ENCODE measurements around the gene CD99L2. TPM values are rescaled to one million over a fixed set of nuclear protein-coding genes. Genes with fewer than 3 reads are reported as not detected.
A peak's percentile ranks its signal among the peaks of the same experiment; 100 is the strongest.

CD99L2 gene
- total and polyA plus RNA-seq, 2 of the 8 experiments (the other 6 are each of a cell fraction or from before 2014, with no cell fraction given), result 8.0 to 8.5 TPM

GRCh38 chrX:150761176-150761818 is 137.2 kb downstream of the CD99L2 start:
- H3K27me3 ChIP-seq (replicated peaks in 1 of 4; ENCODE audit: control insufficient read depth in 3 of 4, extremely low read depth in 1 of 4, insufficient read depth in 3 of 4, low read length in 3 of 4), result no peaks in the 10 kb centered on the region
- H3K9me3 ChIP-seq (ENCODE audit: insufficient read depth in 2 of 2, low read depth in 1 of 2, low read length in 1 of 2), result no peaks in the 10 kb centered on the region
- ChIA-PET CTCF (ENCODE audit: partially characterized antibody) (interaction anchor here (0.9 to 3.1 kb wide), 5 partner anchors 9 to 356 kb away, joined by 3 to 11 read pairs (median 4); no protein-coding TSS in a partner anchor), POLR2A (ENCODE audit: partially characterized antibody) (interaction anchor here (0.6 kb wide), 1 partner anchor 234 kb away, joined by 3 read pairs; no protein-coding TSS in a partner anchor)
- no peaks in the 10 kb centered on the region for H3K79me1 ChIP-seq (ENCODE audit: low read depth, low read length)
- H4K5ac ChIP-seq (ENCODE audit: insufficient read length, low read depth, low read length), result no peak overlapping the region
- no peak overlapping the region for H4K8ac ChIP-seq (ENCODE audit: extremely low read depth, insufficient read depth, low read length)
- no peak overlapping the region for H3K4me3 ChIP-seq (ENCODE audit: extremely low read depth in 1 of 4, insufficient read depth in 2 of 4, low read depth in 3 of 4, low read length in 4 of 4)
- no peak overlapping the region for H3K4ac ChIP-seq (replicated peaks; ENCODE audit: insufficient read length, low read depth, low read length)
- 90% methylated on average over 2 of the region's 7 CpGs; no CpG with 5 or more reads in 1 of the 2 experiments for WGBS, 2 experiments (ENCODE audit: extremely low coverage in 1 of 2, insufficient coverage in 1 of 2, insufficient read length in 1 of 2, insufficient replicate concordance in 2 of 2, low coverage in 1 of 2, low lambda C conversion rate in 2 of 2, missing lambda C conversion rate in 1 of 2)
- no peaks in the 10 kb centered on the region for H3K79me2 ChIP-seq (ENCODE audit: control insufficient read depth in 1 of 2, insufficient read depth in 2 of 2, low read length in 2 of 2)
- H2BK120ac ChIP-seq (replicated peaks; ENCODE audit: low read depth, low read length), result no peak overlapping the region
- no peak overlapping the region for H3K23ac ChIP-seq (ENCODE audit: insufficient read length)
- H3K56ac ChIP-seq (replicated peaks; ENCODE audit: insufficient read length, low read depth, low read length), result no peak overlapping the region
- no peak overlapping the region for H2BK20ac ChIP-seq (ENCODE audit: low read length)
- H2BK5ac ChIP-seq (ENCODE audit: low read depth, low read length), result no peak overlapping the region
- DNase-seq (ENCODE audit: low read depth in 1 of 2, low spot score in 2 of 2) (no peak), FAIRE-seq (no peak)
- peaks cover 0 to 2% of the 10 kb centered on the region in 2 experiments for H4K20me1 ChIP-seq (replicated peaks in 1 of 2; ENCODE audit: control insufficient read depth in 1 of 2, insufficient read depth in 2 of 2, low read length in 2 of 2)
- H4K91ac ChIP-seq (replicated peaks; ENCODE audit: insufficient read length, low read length), result no peak overlapping the region
- no peaks in the 10 kb centered on the region for H3K36me3 ChIP-seq (ENCODE audit: control insufficient read depth in 2 of 4, insufficient read depth in 4 of 4, low read length in 3 of 4)
- H2AK5ac ChIP-seq (ENCODE audit: low read depth, low read length), result no peak overlapping the region
- H2AFZ ChIP-seq (ENCODE audit: low read length), result no peak overlapping the region
- H2BK12ac ChIP-seq (ENCODE audit: low read depth, low read length), result no peak overlapping the region
- no peak overlapping the region for H3K14ac ChIP-seq (ENCODE audit: insufficient read length)
- H3K9ac ChIP-seq (replicated peaks in 1 of 4; ENCODE audit: extremely low read depth in 1 of 4, low read depth in 3 of 4, low read length in 3 of 4), result no peak overlapping the region
- H3K23me2 ChIP-seq (ENCODE audit: low read depth, low read length), result no peaks in the 10 kb centered on the region
- H2BK15ac ChIP-seq (ENCODE audit: low read length), result no peak overlapping the region
- no peak overlapping the region for H3K4me2 ChIP-seq (ENCODE audit: insufficient read depth in 1 of 2, low read depth in 2 of 2, low read length in 2 of 2)
- H3K18ac ChIP-seq (ENCODE audit: extremely low read depth, low read length), result no peak overlapping the region
- H3K4me1 ChIP-seq (replicated peaks in 1 of 4; ENCODE audit: control insufficient read depth in 3 of 4, insufficient read depth in 4 of 4, low read length in 3 of 4), result peaks cover 0 to 12% (median 3%) of the 10 kb centered on the region in 4 experiments; a peak in 4 of 7 replicates
- H3K27ac ChIP-seq (ENCODE audit: low read depth, low read length), result no peak overlapping the region
- TF ChIP-seq BRCA1 (IDR thresholded peaks at IDR 0.05; ENCODE audit: low read depth, low read length), result no peak
- peak; percentile 88 for TF ChIP-seq E2F6 (IDR thresholded peaks at IDR 0.05)
- TF ChIP-seq SIRT6 (IDR thresholded peaks at IDR 0.05; ENCODE audit: low read length), result no peak
- TF ChIP-seq RBBP5 (IDR thresholded peaks at IDR 0.05; ENCODE audit: borderline replicate concordance, low read depth, low read length), result no peak
- TF ChIP-seq ATF3 (IDR thresholded peaks at IDR 0.05; ENCODE audit: insufficient read depth, low read depth, low read length), result no peak
- TF ChIP-seq SIX5 (IDR thresholded peaks at IDR 0.05; ENCODE audit: low read depth, low read length), result no peak
- no peak for TF ChIP-seq CHD2 (IDR thresholded peaks at IDR 0.05; ENCODE audit: low read length)
- no peak for TF ChIP-seq RXRA (IDR thresholded peaks at IDR 0.05; ENCODE audit: insufficient read depth, low read depth, low read length)
- no peak for TF ChIP-seq CBX8 (IDR thresholded peaks at IDR 0.05; ENCODE audit: borderline replicate concordance, low read depth, low read length)
- no peak for TF ChIP-seq CEBPB (IDR thresholded peaks at IDR 0.05; ENCODE audit: low read depth, low read length)
- peak in 1 of 2 experiments; percentile 19; a peak in 2 of 4 replicates for TF ChIP-seq RAD21 (IDR thresholded peaks at IDR 0.05 in 1 of 2, conservative IDR thresholded peaks at IDR 0.05 in 1 of 2; ENCODE audit: low read depth in 2 of 2, low read length in 2 of 2)
- TF ChIP-seq HDAC6 (IDR thresholded peaks at IDR 0.05; ENCODE audit: low read depth, low read length), result no peak
